ENCODE measurements around the gene CHRND. TPM values are rescaled to one million over a fixed set of nuclear protein-coding genes. Genes with fewer than 3 reads are reported as not detected.

Gene CHRND
- total RNA-seq, 2 donors from 2014 or later = not detected

- no peak for DNase-seq
- no peak for ATAC-seq
- intact Hi-C loops (cut with DNase I, micrococcal nuclease) = no loop called here
Measured at GRCh38 chr2:232486558-232487384, 39.2 kb upstream of the CHRND start.

- DNase-seq (no peak), ATAC-seq (no peak)
- intact Hi-C loops (cut with DNase I, micrococcal nuclease) = no loop called here
Measured at GRCh38 chr2:232487385-232488096, 38.4 kb upstream of the CHRND start, which contains the start of gene ECEL1. Gene ECEL1, minus strand, starts transcription at chr2:232487834. Its CDS starts 1,181 bp downstream, at chr2:232486653.

GRCh38 chr2:232488097-232488711 is 37.8 kb upstream of the CHRND start:
- no peak for DNase-seq
- intact Hi-C loops (cut with DNase I, micrococcal nuclease) = no loop called here
- no peak for ATAC-seq

- DNase-seq = no peak
- ATAC-seq = no peak
- intact Hi-C loops (cut with DNase I, micrococcal nuclease) = no loop called here
Measured at GRCh38 chr2:232488721-232489300, 37.1 kb upstream of the CHRND start.

GRCh38 chr2:232489516-232490220 is 36.3 kb upstream of the CHRND start:
- no peak for DNase-seq
- no peak for ATAC-seq
- intact Hi-C loops (cut with DNase I, micrococcal nuclease) = no loop called here

GRCh38 chr2:232490221-232491138 is 35.5 kb upstream of the CHRND start:
- no peak for ATAC-seq
- intact Hi-C loops (cut with DNase I, micrococcal nuclease) = no loop called here
- no peak for DNase-seq

GRCh38 chr2:232491139-232491780 is 34.7 kb upstream of the CHRND start:
- ATAC-seq (no peak), DNase-seq (no peak)
- intact Hi-C loops (cut with DNase I, micrococcal nuclease) = no loop called here

- ATAC-seq (no peak), DNase-seq (no peak)
- intact Hi-C loops (cut with DNase I, micrococcal nuclease) = no loop called here
Measured at GRCh38 chr2:232492236-232492848, 33.6 kb upstream of the CHRND start.

GRCh38 chr2:232492963-232493700 is 32.8 kb upstream of the CHRND start:
- ATAC-seq (no peak), DNase-seq (no peak)

GRCh38 chr2:232493701-232494474 is 32.1 kb upstream of the CHRND start:
- intact Hi-C loops (cut with DNase I, micrococcal nuclease) = no loop called here
- ATAC-seq = no peak

More at GRCh38 chr2:232492963-232493700, 32.8 kb upstream of the CHRND start:
- intact Hi-C loops (cut with DNase I, micrococcal nuclease) = no loop called here

GRCh38 chr2:232494542-232494941 is 31.4 kb upstream of the CHRND start:
- ATAC-seq = no peak
- intact Hi-C loops (cut with DNase I, micrococcal nuclease) = no loop called here
- no peak for DNase-seq

More at GRCh38 chr2:232493701-232494474, 32.1 kb upstream of the CHRND start:
- no peak for DNase-seq

- intact Hi-C loops (cut with DNase I, micrococcal nuclease) = no loop called here
- DNase-seq (no peak), ATAC-seq (no peak)
Measured at GRCh38 chr2:232495292-232495691, 30.7 kb upstream of the CHRND start.

- DNase-seq (no peak), ATAC-seq (no peak)
- intact Hi-C loops (cut with DNase I, micrococcal nuclease) = no loop called here
Measured at GRCh38 chr2:232496501-232497270, 29.3 kb upstream of the CHRND start.

GRCh38 chr2:232497348-232497747 is 28.6 kb upstream of the CHRND start:
- intact Hi-C loops (cut with DNase I, micrococcal nuclease) = no loop called here
- DNase-seq (no peak), ATAC-seq (no peak)

- DNase-seq = no peak
- intact Hi-C loops (cut with DNase I, micrococcal nuclease) = no loop called here
- ATAC-seq = no peak
Measured at GRCh38 chr2:232498452-232498851, 27.5 kb upstream of the CHRND start.
